ENCODE data around the gene OBSCN.

The OBSCN gene

GRCh38 chr1:228319352-228320088 is 111.7 kb downstream of the OBSCN start:
- no peak for DNase-seq (ENCODE audit: low spot score)

- DNase-seq (ENCODE audit: low spot score), result no peak
Measured at GRCh38 chr1:228320394-228320793, 112.5 kb downstream of the OBSCN start.

GRCh38 chr1:228321435-228321834 is 113.6 kb downstream of the OBSCN start:
- no peak for DNase-seq (ENCODE audit: low spot score)

GRCh38 chr1:228321895-228322294 is 114.1 kb downstream of the OBSCN start:
- no peak for DNase-seq (ENCODE audit: low spot score)

- DNase-seq (ENCODE audit: low spot score), result no peak
Measured at GRCh38 chr1:228323401-228323800, 115.6 kb downstream of the OBSCN start.

- DNase-seq (ENCODE audit: low spot score), result no peak
Measured at GRCh38 chr1:228325267-228325666, 117.4 kb downstream of the OBSCN start.

- DNase-seq (ENCODE audit: low spot score), result no peak
Measured at GRCh38 chr1:228329887-228330286, 122.0 kb downstream of the OBSCN start.

- DNase-seq (ENCODE audit: low spot score), result no peak
Measured at GRCh38 chr1:228332797-228333738, 125.2 kb downstream of the OBSCN start.

- no peak for DNase-seq (ENCODE audit: low spot score)
Measured at GRCh38 chr1:228333739-228334115, 125.9 kb downstream of the OBSCN start.

GRCh38 chr1:228334226-228334935 is 126.5 kb downstream of the OBSCN start:
- no peak for DNase-seq (ENCODE audit: low spot score)

GRCh38 chr1:228334954-228335353 is 127.1 kb downstream of the OBSCN start:
- DNase-seq (ENCODE audit: low spot score), result no peak

- DNase-seq (ENCODE audit: low spot score), result no peak
Measured at GRCh38 chr1:228335406-228336307, 127.8 kb downstream of the OBSCN start.

- no peak for DNase-seq (ENCODE audit: low spot score)
Measured at GRCh38 chr1:228336308-228337030, 128.6 kb downstream of the OBSCN start.

- no peak for DNase-seq (ENCODE audit: low spot score)
Measured at GRCh38 chr1:228337031-228337564, 129.3 kb downstream of the OBSCN start.

GRCh38 chr1:228337711-228338520 is 130.1 kb downstream of the OBSCN start:
- DNase-seq (ENCODE audit: low spot score), result no peak

- no peak for DNase-seq (ENCODE audit: low spot score)
Measured at GRCh38 chr1:228338521-228339051, 130.7 kb downstream of the OBSCN start.

GRCh38 chr1:228339059-228339704 is 131.3 kb downstream of the OBSCN start:
- no peak for DNase-seq (ENCODE audit: low spot score)

GRCh38 chr1:228339766-228340685 is 132.2 kb downstream of the OBSCN start:
- DNase-seq (ENCODE audit: low spot score), result no peak

All from GM03348 (cell line).